H1 (cell line): Measurements from ENCODE around the gene ARHGAP8.

Source experiments
- CHD2 ChIP-seq: IDR thresholded peaks from 2 replicates; pipeline ENCODE4 v1.6.1; 2012; ENCODE audit warnings: low read length, improper control_type of control experiment
- CTCF ChIP-seq, 3 experiments: IDR thresholded peaks; 1 replicate in 2 of 3; 2 replicates in 1 of 3; pipeline versions ENCODE4 v1.5.1 to v1.6.1; 2011; ENCODE audit warnings: low read length in 3 of 3, mild to moderate bottlenecking in 3 of 3, inconsistent platforms in 2 of 3, low read depth in 1 of 3, moderate library complexity in 1 of 3; ENCODE audit not compliant: insufficient read depth in 1 of 3; ENCODE audit errors: control extremely low read depth in 1 of 3
- EZH2 ChIP-seq: fragments of 200-600 bp; sonication (generic); IDR thresholded peaks from 2 replicates; pipeline ENCODE4 v1.7.1; 2012; ENCODE audit warnings: low read depth, mild to moderate bottlenecking, moderate library complexity, low read length, inconsistent platforms; ENCODE audit not compliant: severe bottlenecking
- POLR2A ChIP-seq, 2 experiments: IDR thresholded peaks; 1 replicate in 1 of 2; 2 replicates in 1 of 2; pipeline ENCODE4 v1.6.1; 2011; ENCODE audit warnings: low read depth in 2 of 2, low read length in 2 of 2, mild to moderate bottlenecking in 2 of 2; ENCODE audit errors: control extremely low read depth in 1 of 2
- TBP ChIP-seq: IDR thresholded peaks from 2 replicates; pipeline ENCODE4 v1.6.1; 2011; ENCODE audit warnings: low read depth, low read length, improper control_type of control experiment

GRCh38 chr22:44901301-44901700, 148.9 kb downstream of the ARHGAP8 start:
- no peak for TF ChIP-seq EZH2
- TF ChIP-seq CTCF (IDR thresholded peaks at IDR 0.05; ENCODE audit: control extremely low read depth in 1 of 3, insufficient read depth in 1 of 3, low read depth in 1 of 3, low read length in 3 of 3), result no peak
- no peak for TF ChIP-seq TBP
- TF ChIP-seq CHD2, result no peak
- no peak for TF ChIP-seq POLR2A (IDR thresholded peaks at IDR 0.05; ENCODE audit: control extremely low read depth in 1 of 2, low read depth in 2 of 2, low read length in 2 of 2)
